Hepatic stellate cell (primary cell): ENCODE results near the gene YPEL2.

Source experiments
- DNase-seq: peaks from one replicate; pipeline ENCODE4 v3.0.0; 2011; ENCODE audit warnings: low spot score

YPEL2 gene

GRCh38 chr17:59330053-59330942 is 1.2 kb upstream of the YPEL2 start:
- DNase-seq: no peak

GRCh38 chr17:59331929-59332748 is 684 bp downstream of the YPEL2 start:
- DNase-seq: peak; percentile 35

GRCh38 chr17:59332749-59333377 is 1.4 kb downstream of the YPEL2 start:
- DNase-seq: peak; percentile 34

- no peak for DNase-seq
These were observed 2.4 kb downstream of the YPEL2 start for GRCh38 chr17:59333836-59334235.

GRCh38 chr17:59335685-59336084 is 4.2 kb downstream of the YPEL2 start:
- DNase-seq: no peak

- no peak for DNase-seq
These were observed 6.4 kb downstream of the YPEL2 start for GRCh38 chr17:59337741-59338299.

- no peak for DNase-seq
These were observed 7.0 kb downstream of the YPEL2 start for GRCh38 chr17:59338498-59338897.

- no peak for DNase-seq
These were observed 10.5 kb downstream of the YPEL2 start for GRCh38 chr17:59341922-59342321.

- DNase-seq: no peak
These were observed 11.3 kb downstream of the YPEL2 start for GRCh38 chr17:59342681-59343131.

GRCh38 chr17:59345476-59345875 is 14.0 kb downstream of the YPEL2 start:
- no peak for DNase-seq

GRCh38 chr17:59346341-59346740 is 14.9 kb downstream of the YPEL2 start:
- DNase-seq: no peak

GRCh38 chr17:59346876-59347407 is 15.5 kb downstream of the YPEL2 start:
- no peak for DNase-seq

- no peak for DNase-seq
These were observed 16.5 kb downstream of the YPEL2 start for GRCh38 chr17:59347975-59348391.

- DNase-seq: no peak
These were observed 17.7 kb downstream of the YPEL2 start for GRCh38 chr17:59349178-59349577.

GRCh38 chr17:59353106-59353854 is 21.8 kb downstream of the YPEL2 start:
- DNase-seq: no peak

- no peak for DNase-seq
These were observed 22.7 kb downstream of the YPEL2 start for GRCh38 chr17:59353936-59354755.

GRCh38 chr17:59355030-59355701 is 23.7 kb downstream of the YPEL2 start:
- DNase-seq: no peak

GRCh38 chr17:59355702-59356325 is 24.4 kb downstream of the YPEL2 start:
- no peak for DNase-seq

GRCh38 chr17:59356543-59357218 is 25.2 kb downstream of the YPEL2 start:
- DNase-seq: no peak
